Neural progenitor cell (in vitro differentiated cells): ENCODE data around the gene GPRIN3. TPM values are rescaled to one million over a fixed set of nuclear protein-coding genes. Genes with fewer than 3 reads are reported as not detected.

Experiments
- DNase-seq: peaks from one replicate; pipeline ENCODE4 v3.0.0-alpha.2; 2016; ENCODE audit warnings: low spot score
- H2AFZ ChIP-seq: fragments of 200-600 bp; sonication (generic); replicated peaks from 2 replicates; pipeline ENCODE4 v1.6.1; 2016; ENCODE audit warnings: antibody characterized with exemption
- H3F3A ChIP-seq: fragments of 200-600 bp; sonication (generic); 2 replicates; pipeline ENCODE4 v1.6.1; 2016; ENCODE audit warnings: antibody characterized with exemption, low read depth
- H3K27ac ChIP-seq: fragments of 200-600 bp; sonication (generic); 2 replicates; pipeline ENCODE4 v1.5.1; 2016; ENCODE audit warnings: mild to moderate bottlenecking
- H3K27me3 ChIP-seq: fragments of 200-600 bp; sonication (generic); 2 replicates; pipeline ENCODE4 v1.6.1; 2016; ENCODE audit warnings: mild to moderate bottlenecking, moderate library complexity
- H3K36me3 ChIP-seq: fragments of 200-600 bp; sonication (generic); 2 replicates; pipeline ENCODE4 v1.5.1; 2016
- H3K4me1 ChIP-seq: fragments of 200-600 bp; sonication (generic); 2 replicates; pipeline ENCODE4 v1.6.1; 2016; ENCODE audit warnings: mixed run types
- H3K4me2 ChIP-seq: fragments of 200-600 bp; sonication (generic); 2 replicates; pipeline ENCODE4 v1.6.1; 2016
- H3K4me3 ChIP-seq: fragments of 200-600 bp; sonication (generic); 2 replicates; pipeline ENCODE4 v1.5.1; 2016
- H3K79me2 ChIP-seq: fragments of 200-600 bp; sonication (generic); 2 replicates; pipeline ENCODE4 v1.6.1; 2016; ENCODE audit warnings: low read depth
- H3K9ac ChIP-seq: fragments of 200-600 bp; sonication (generic); 2 replicates; pipeline ENCODE4 v1.6.1; 2016
- H3K9me3 ChIP-seq: fragments of 200-600 bp; sonication (generic); 2 replicates; pipeline ENCODE4 v1.5.1; 2016; ENCODE audit warnings: low read depth
- H4K20me1 ChIP-seq: fragments of 200-600 bp; sonication (generic); 2 replicates; pipeline ENCODE4 v1.6.1; 2016; ENCODE audit warnings: low read depth
- H3K27ac Mint-ChIP-seq: 3 replicates; pipeline ENCODE4 v1.8.0; 2021; ENCODE audit warnings: mixed read lengths
- H3K27me3 Mint-ChIP-seq: 2 replicates; pipeline ENCODE4 v1.8.0; 2022; ENCODE audit warnings: low read depth, mild to moderate bottlenecking, inconsistent platforms, moderate library complexity, mixed read lengths; ENCODE audit not compliant: insufficient read depth
- H3K36me3 Mint-ChIP-seq: 3 replicates; pipeline ENCODE4 v1.8.0; 2021; ENCODE audit warnings: mixed read lengths
- H3K4me1 Mint-ChIP-seq: 3 replicates; pipeline ENCODE4 v1.8.0; 2021; ENCODE audit warnings: mixed read lengths
- H3K4me3 Mint-ChIP-seq: 3 replicates; pipeline ENCODE4 v1.8.0; 2021; ENCODE audit warnings: mild to moderate bottlenecking, moderate library complexity, mixed read lengths
- H3K9me3 Mint-ChIP-seq: 3 replicates; pipeline ENCODE4 v1.8.0; 2020; ENCODE audit warnings: mixed read lengths
- CTCF ChIP-seq: fragments of 200-600 bp; sonication (generic); IDR thresholded peaks from 2 replicates; pipeline ENCODE4 v1.5.1; 2017; ENCODE audit warnings: antibody characterized with exemption, mild to moderate bottlenecking
- EZH2 ChIP-seq: fragments of 200-600 bp; sonication (generic); IDR thresholded peaks from 2 replicates; pipeline ENCODE4 v1.6.1; 2017; ENCODE audit warnings: antibody characterized with exemption, mild to moderate bottlenecking, moderate library complexity
- EZH2phosphoT487 ChIP-seq: fragments of 200-600 bp; sonication (generic); IDR thresholded peaks from 2 replicates; pipeline ENCODE4 v1.6.1; 2017; ENCODE audit warnings: antibody characterized with exemption
- total RNA-seq: library from RNA; depleted of rRNA; stranded (reverse); fragments of >200 nt; gene quantifications from 2 replicates; pipeline ENCODE4 v1.2.3, GENCODE V29; 2015; ENCODE audit warnings: low replicate concordance

Gene GPRIN3
- total RNA-seq, 1 donor from 2014 or later = 0.15 TPM

- Mint-ChIP-seq H3K36me3 (no peaks in the 10 kb centered on the region), H3K27me3 (no peaks in the 10 kb centered on the region), H3K9me3 (no peaks in the 10 kb centered on the region), H3K4me1 (peaks cover 5% of the 10 kb centered on the region), H3K27ac (no peak overlapping the region), H3K4me3 (no peak overlapping the region)
- no peak overlapping the region for H3K4me3 ChIP-seq
- no peaks in the 10 kb centered on the region for H3K79me2 ChIP-seq
- H3F3A ChIP-seq = no peaks in the 10 kb centered on the region
- no peak overlapping the region for H3K9ac ChIP-seq
- DNase-seq = no peak
- no peaks in the 10 kb centered on the region for H4K20me1 ChIP-seq
- H3K27me3 ChIP-seq = no peaks in the 10 kb centered on the region
- no peaks in the 10 kb centered on the region for H3K9me3 ChIP-seq
- H3K4me1 ChIP-seq = peaks cover 13% of the 10 kb centered on the region
- no peaks in the 10 kb centered on the region for H3K36me3 ChIP-seq
- H3K27ac ChIP-seq = no peak overlapping the region
- no peak overlapping the region for H3K4me2 ChIP-seq
- TF ChIP-seq EZH2phosphoT487 = no peak
- no peak for TF ChIP-seq CTCF
- no peak for TF ChIP-seq EZH2
- H2AFZ ChIP-seq = no peak overlapping the region
These were observed 48.1 kb downstream of the GPRIN3 start for GRCh38 chr4:89259301-89260028.

- Mint-ChIP-seq H3K36me3 (no peaks in the 10 kb centered on the region), H3K27ac (no peak overlapping the region), H3K4me3 (no peak overlapping the region), H3K4me1 (peaks cover 5% of the 10 kb centered on the region), H3K9me3 (no peaks in the 10 kb centered on the region), H3K27me3 (peaks cover 2% of the 10 kb centered on the region)
- Histone ChIP-seq H2AFZ (no peak overlapping the region), H3K27ac (no peak overlapping the region), H3K4me3 (no peak overlapping the region), H3K9ac (no peak overlapping the region), H3K27me3 (no peaks in the 10 kb centered on the region), H4K20me1 (no peaks in the 10 kb centered on the region), H3K4me1 (peaks cover 13% of the 10 kb centered on the region), H3K36me3 (no peaks in the 10 kb centered on the region), H3F3A (no peaks in the 10 kb centered on the region), H3K9me3 (no peaks in the 10 kb centered on the region), H3K79me2 (no peaks in the 10 kb centered on the region), H3K4me2 (no peak overlapping the region)
- DNase-seq = no peak
- TF ChIP-seq CTCF = no peak
- no peak for TF ChIP-seq EZH2phosphoT487
- TF ChIP-seq EZH2 = no peak
These were observed 49.1 kb downstream of the GPRIN3 start for GRCh38 chr4:89258506-89258905.

- peaks cover 2% of the 10 kb centered on the region for H3K27me3 Mint-ChIP-seq
- H3K4me3 Mint-ChIP-seq = no peak overlapping the region
- Histone ChIP-seq H3K36me3 (no peaks in the 10 kb centered on the region), H3F3A (no peaks in the 10 kb centered on the region), H3K79me2 (no peaks in the 10 kb centered on the region), H3K4me3 (no peak overlapping the region), H3K4me2 (no peak overlapping the region), H3K4me1 (peaks cover 13% of the 10 kb centered on the region), H3K27ac (no peak overlapping the region), H4K20me1 (no peaks in the 10 kb centered on the region), H3K9ac (no peak overlapping the region), H2AFZ (no peak overlapping the region), H3K27me3 (no peaks in the 10 kb centered on the region), H3K9me3 (no peaks in the 10 kb centered on the region)
- no peak overlapping the region for H3K27ac Mint-ChIP-seq
- H3K36me3 Mint-ChIP-seq = no peaks in the 10 kb centered on the region
- no peak for DNase-seq
- no peak for TF ChIP-seq CTCF
- TF ChIP-seq EZH2 = no peak
- TF ChIP-seq EZH2phosphoT487 = no peak
- H3K4me1 Mint-ChIP-seq = peaks cover 10% of the 10 kb centered on the region
- H3K9me3 Mint-ChIP-seq = no peaks in the 10 kb centered on the region
These were observed 50.2 kb downstream of the GPRIN3 start for GRCh38 chr4:89257376-89257775.
